Tibial artery (tissue), 4 donors: ENCODE measurements around the gene CDC20B.
"Not testable (repeated sequence)": the region's sequence is repeated elsewhere in the genome, so short reads cannot be mapped to it uniquely, and the experiment has no call there.

Experiments
- DNase-seq, 2 donors: peaks; one replicate each; pipeline ENCODE4 v3.0.0-alpha.2; 2019
- H3K27ac ChIP-seq, 2 donors: fragments of 200-600 bp; sonication (generic) in 1 of 2; 1 replicate in 1 of 2; 2 replicates in 1 of 2; pipeline ENCODE4 v1.5.1; 2018 to 2019; ENCODE audit warnings: mild to moderate bottlenecking in 1 of 2
- H3K27me3 ChIP-seq, 2 donors: fragments of 200-600 bp; sonication (generic) in 1 of 2; one replicate each; pipeline versions ENCODE4 v1.5.1 to v1.6.0; 2016 to 2019
- H3K36me3 ChIP-seq, 3 donors: fragments of 200-600 bp; sonication (generic) in 2 of 3; one replicate each; pipeline ENCODE4 v1.5.1; 2016 to 2019; ENCODE audit warnings: mild to moderate bottlenecking in 2 of 3
- H3K4me1 ChIP-seq, 4 donors: fragments of 200-600 bp; sonication (generic) in 2 of 4; 1 replicate in 3 of 4; 2 replicates in 1 of 4; pipeline ENCODE4 v1.5.1; 2016 to 2019
- H3K4me3 ChIP-seq, 2 donors: fragments of 200-600 bp; sonication (generic) in 1 of 2; 1 replicate in 1 of 2; 2 replicates in 1 of 2; pipeline ENCODE4 v1.5.1; 2018 to 2019; ENCODE audit warnings: mild to moderate bottlenecking in 2 of 2
- H3K9me3 ChIP-seq, 3 donors: fragments of 200-600 bp; sonication (generic) in 1 of 3; one replicate each; pipeline ENCODE4 v1.5.1; 2016 to 2019
- intact Hi-C: fragments of 100-400 bp; cut with DNase I; formaldehyde crosslinking; loops from one replicate; pipeline ENCODE4 v1.15.0; 2023; ENCODE audit warnings: low total_unique reads
- TF ChIP-seq, protein P1 (sequence below), 2 experiments: fragments of 200-600 bp in 1 of 2; fragments of 450-650 bp in 1 of 2; IDR thresholded peaks; one replicate each; pipeline ENCODE4 v1.5.1; 2017 to 2019; ENCODE audit warnings: antibody characterized with exemption in 2 of 2, mild to moderate bottlenecking in 1 of 2, moderate library complexity in 1 of 2

The CDC20B gene

DNA sequence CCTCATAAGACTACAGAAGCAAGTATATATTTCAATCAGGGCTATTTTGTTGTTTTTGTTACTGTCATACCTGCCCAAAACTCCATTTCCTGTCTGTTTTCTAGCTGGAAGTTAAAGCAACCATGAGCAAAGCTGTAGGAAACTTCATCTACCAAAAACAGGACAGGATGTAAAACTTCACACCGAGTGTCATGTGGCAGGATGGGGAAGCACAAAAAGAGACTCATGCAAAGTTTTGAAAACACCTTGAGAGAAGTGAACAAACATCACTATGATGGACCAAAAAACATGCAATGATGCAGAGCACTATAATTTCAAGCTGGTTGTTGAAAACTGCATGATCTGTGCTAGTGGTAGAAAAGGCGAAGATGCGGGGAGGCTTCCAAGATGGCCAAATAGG is 76.8 kb downstream of the CDC20B start:
- Histone ChIP-seq H3K36me3 (no peaks in the 10 kb centered on the region), H3K27me3 (no peaks in the 10 kb centered on the region), H3K4me3 (no peak overlapping the region), H3K27ac (no peak overlapping the region), H3K4me1 (no peaks in the 10 kb centered on the region), H3K9me3 (no peaks in the 10 kb centered on the region)
- DNase-seq: no peak
- intact Hi-C loops: no loop called here
- TF ChIP-seq, protein P1, sequence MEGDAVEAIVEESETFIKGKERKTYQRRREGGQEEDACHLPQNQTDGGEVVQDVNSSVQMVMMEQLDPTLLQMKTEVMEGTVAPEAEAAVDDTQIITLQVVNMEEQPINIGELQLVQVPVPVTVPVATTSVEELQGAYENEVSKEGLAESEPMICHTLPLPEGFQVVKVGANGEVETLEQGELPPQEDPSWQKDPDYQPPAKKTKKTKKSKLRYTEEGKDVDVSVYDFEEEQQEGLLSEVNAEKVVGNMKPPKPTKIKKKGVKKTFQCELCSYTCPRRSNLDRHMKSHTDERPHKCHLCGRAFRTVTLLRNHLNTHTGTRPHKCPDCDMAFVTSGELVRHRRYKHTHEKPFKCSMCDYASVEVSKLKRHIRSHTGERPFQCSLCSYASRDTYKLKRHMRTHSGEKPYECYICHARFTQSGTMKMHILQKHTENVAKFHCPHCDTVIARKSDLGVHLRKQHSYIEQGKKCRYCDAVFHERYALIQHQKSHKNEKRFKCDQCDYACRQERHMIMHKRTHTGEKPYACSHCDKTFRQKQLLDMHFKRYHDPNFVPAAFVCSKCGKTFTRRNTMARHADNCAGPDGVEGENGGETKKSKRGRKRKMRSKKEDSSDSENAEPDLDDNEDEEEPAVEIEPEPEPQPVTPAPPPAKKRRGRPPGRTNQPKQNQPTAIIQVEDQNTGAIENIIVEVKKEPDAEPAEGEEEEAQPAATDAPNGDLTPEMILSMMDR (IDR thresholded peaks at IDR 0.05): no peak

DNA sequence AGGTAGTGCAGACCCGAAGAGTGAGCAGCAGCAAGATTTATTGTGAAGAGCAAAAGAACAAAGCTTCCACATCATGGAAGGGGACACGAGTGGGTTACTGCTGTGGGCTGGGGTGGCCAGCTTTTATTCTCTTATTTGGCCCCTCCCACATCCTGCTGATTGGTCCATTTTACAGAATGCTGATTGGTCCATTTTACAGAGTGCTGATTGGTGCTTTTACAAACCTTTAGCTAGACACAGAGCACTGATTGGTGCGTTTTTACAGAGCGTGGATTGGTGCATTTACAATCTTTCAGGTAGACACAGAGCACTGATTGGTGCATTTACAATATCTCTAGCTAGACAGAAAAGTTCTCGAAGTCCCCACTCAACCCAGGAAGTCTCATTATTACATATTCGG is 82.0 kb downstream of the CDC20B start:
- H3K36me3 ChIP-seq, H3K4me3 ChIP-seq, intact Hi-C loops, H3K27ac ChIP-seq, H3K9me3 ChIP-seq, DNase-seq, H3K27me3 ChIP-seq, H3K4me1 ChIP-seq: not testable (repeated sequence)

DNA sequence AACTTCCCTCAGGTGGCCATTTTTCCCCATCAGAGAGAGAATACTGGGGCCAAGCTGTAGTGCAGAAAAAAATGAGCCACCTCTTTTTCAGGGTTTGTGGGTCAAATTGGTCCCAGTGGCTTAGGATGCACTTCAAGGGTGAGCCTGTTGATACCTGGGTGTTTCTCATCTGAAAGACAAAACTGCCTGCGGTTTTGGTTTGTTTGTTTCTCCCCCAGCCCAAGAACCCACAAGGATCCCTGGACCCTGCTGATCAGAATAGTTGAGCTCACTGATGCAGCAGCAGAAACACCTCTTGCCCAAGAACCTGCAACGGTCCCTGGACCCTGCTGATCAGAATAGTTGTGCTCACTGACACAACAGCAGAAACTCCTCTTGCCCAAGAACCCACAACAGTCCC is 83.7 kb downstream of the CDC20B start:
- DNase-seq, H3K36me3 ChIP-seq, H3K9me3 ChIP-seq, H3K27ac ChIP-seq, H3K4me1 ChIP-seq, H3K27me3 ChIP-seq, intact Hi-C loops, H3K4me3 ChIP-seq: not testable (repeated sequence)

DNA sequence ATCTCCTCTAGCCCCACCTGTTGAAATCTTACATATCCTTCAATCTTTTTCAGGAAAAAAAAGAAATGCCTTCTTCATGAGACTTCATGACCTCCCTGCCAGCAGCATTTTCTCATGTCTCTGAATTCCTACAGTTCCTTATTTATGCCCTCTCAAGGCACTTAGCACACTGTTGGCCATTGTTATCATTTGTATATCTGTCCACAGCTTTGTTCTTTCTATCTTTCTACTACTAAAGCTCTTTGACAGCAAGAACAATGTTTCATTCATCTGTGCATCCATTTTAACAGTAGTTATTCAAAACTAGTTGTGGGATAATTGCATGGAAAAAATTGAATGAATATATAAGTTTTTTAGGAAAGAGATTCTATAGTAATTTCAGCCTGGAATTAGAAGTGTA is 91.4 kb downstream of the CDC20B start:
- TF ChIP-seq, protein P1 (IDR thresholded peaks at IDR 0.05): no peak
- H3K9me3 ChIP-seq: peaks cover 0 to 6% (median 0%) of the 10 kb centered on the region in 3 donors
- no peaks in the 10 kb centered on the region for H3K27me3 ChIP-seq
- H3K4me3 ChIP-seq: no peak overlapping the region
- intact Hi-C loops: no loop called here
- no peak overlapping the region for H3K27ac ChIP-seq
- H3K4me1 ChIP-seq: no peaks in the 10 kb centered on the region
- DNase-seq: no peak
- no peaks in the 10 kb centered on the region for H3K36me3 ChIP-seq

DNA sequence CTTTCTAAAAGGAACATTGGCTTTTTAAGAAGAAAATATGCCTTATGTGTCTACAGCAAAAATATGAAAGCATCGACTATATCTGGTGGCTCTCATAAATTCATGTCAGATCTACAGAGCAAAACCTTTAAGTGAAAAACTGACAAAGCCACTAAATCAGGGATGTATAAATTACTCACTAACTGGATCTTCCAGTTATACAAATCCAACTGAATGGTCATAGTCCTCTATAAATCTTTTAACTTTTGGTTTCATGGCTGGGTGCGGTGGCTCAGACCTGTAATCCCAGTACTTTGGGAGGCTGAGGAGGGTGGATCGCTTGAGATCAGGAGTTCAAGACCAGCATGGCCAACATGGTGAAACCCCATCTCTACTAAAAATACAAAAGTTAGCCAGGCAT is 99.8 kb downstream of the CDC20B start:
- Histone ChIP-seq H3K36me3 (no peaks in the 10 kb centered on the region), H3K4me1 (no peaks in the 10 kb centered on the region), H3K27me3 (no peaks in the 10 kb centered on the region), H3K27ac (no peak overlapping the region), H3K4me3 (no peak overlapping the region), H3K9me3 (no peaks in the 10 kb centered on the region)
- no peak for DNase-seq
- TF ChIP-seq, protein P1 (IDR thresholded peaks at IDR 0.05): no peak
- intact Hi-C loops: no loop called here

DNA sequence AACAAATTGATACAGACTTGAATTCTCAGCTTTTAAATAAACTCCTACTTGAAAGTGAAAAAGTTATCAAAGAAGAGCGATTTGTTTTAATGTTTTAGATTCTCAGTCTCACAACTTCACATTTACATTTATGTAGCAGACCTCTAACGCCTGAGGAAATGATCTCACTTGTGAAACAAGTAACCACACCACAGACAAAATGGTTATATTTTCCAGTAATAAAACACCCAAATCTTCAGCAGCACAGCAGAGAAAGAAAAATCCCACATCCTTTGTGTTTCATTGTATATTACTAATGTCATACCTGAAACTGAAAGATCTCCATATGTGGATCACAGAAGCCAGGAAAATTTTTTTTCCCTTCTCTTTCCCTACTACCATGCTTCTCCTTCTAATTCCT is 100.3 kb downstream of the CDC20B start:
- no peaks in the 10 kb centered on the region for H3K9me3 ChIP-seq
- intact Hi-C loops: no loop called here

DNA sequence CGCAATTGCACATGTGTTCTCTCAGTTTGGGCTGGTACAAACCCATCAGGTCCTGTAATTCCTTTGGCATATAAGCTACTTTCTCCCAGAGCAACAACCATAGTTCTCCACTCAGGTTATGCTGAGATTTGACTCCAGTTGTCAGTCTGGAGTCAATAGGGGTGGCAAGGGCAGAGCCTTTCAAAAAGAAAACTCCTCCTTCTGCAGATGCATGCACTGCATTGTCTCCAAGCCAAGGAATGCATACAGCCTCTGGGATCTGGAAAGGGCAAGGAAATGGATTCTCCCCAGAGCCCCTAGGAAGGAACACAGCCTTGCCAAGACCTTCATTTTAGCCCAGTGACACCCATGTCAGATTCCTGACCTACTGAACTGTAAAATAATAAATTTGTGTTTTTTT is 101.6 kb downstream of the CDC20B start:
- H3K27me3 ChIP-seq: no peaks in the 10 kb centered on the region
- no peak overlapping the region for H3K4me3 ChIP-seq
- TF ChIP-seq, protein P1 (IDR thresholded peaks at IDR 0.05): no peak
- no peak for DNase-seq
- H3K4me1 ChIP-seq: no peaks in the 10 kb centered on the region
- intact Hi-C loops: no loop called here
- H3K36me3 ChIP-seq: no peaks in the 10 kb centered on the region
- H3K9me3 ChIP-seq: no peaks in the 10 kb centered on the region
- no peak overlapping the region for H3K27ac ChIP-seq

More for the DNA sequence above, 100.3 kb downstream of the CDC20B start:
- H3K36me3 ChIP-seq: no peaks in the 10 kb centered on the region
- DNase-seq: no peak
- TF ChIP-seq, protein P1 (IDR thresholded peaks at IDR 0.05): no peak
- H3K27ac ChIP-seq: no peak overlapping the region
- H3K27me3 ChIP-seq: no peaks in the 10 kb centered on the region
- no peaks in the 10 kb centered on the region for H3K4me1 ChIP-seq
- no peak overlapping the region for H3K4me3 ChIP-seq
